K562 (cell line): ENCODE results near the gene CD300LG. TPM values are rescaled to one million over a fixed set of nuclear protein-coding genes. Genes with fewer than 3 reads are reported as not detected.

Experiments used
- ATAC-seq: fragments of 200-7000 bp; cut with Tn5 transposase; 3 replicates; pipeline ENCODE4 v1.9.1; 2020; ENCODE audit warnings: moderate library complexity
- BruUV-seq: library from RNA; stranded (reverse); fragments of 400-500 nt; replicated peaks from 2 replicates; lab custom pipeline; 2021; lab: Mats Ljungman, UMichigan
- CTCF ChIA-PET: fragments of 300-600 bp; formaldehyde crosslinking; extraction: SDS; loops from one replicate; lab custom pipeline; 2021; ENCODE audit warnings: low intra/inter-chr PET ratio; lab: Yijun Ruan, JAX
- POLR2A ChIA-PET: fragments of 300-600, 350-650 bp; sonication (Branson Sonifier 250); formaldehyde crosslinking; extraction: SDS; loops from one replicate; lab custom pipeline; 2021; ENCODE audit warnings: antibody characterized with exemption, inconsistent platforms; lab: Yijun Ruan, JAX
- DNase-seq, 4 experiments: peaks; one replicate each; pipeline versions ENCODE4 v3.0.0 to v3.0.0-alpha.2; 2011 to 2018; ENCODE audit warnings: low spot score in 3 of 4, mixed read lengths in 3 of 4; ENCODE audit errors: extremely low read depth in 1 of 4
- FAIRE-seq: peaks from 2 replicates; lab custom pipeline; 2011; peaks lifted over from hg19 to GRCh38; lab: Jason Lieb, UNC
- H2AFZ ChIP-seq: 2 replicates; pipeline ENCODE4 v1.6.0; 2011; ENCODE audit warnings: low read depth, low read length, control low read depth, inconsistent platforms
- H3K27ac ChIP-seq: fragments of 200-600 bp; 3 replicates; pipeline ENCODE4 v1.8.0; 2011; ENCODE audit warnings: low read depth, mild to moderate bottlenecking, control low read depth, inconsistent platforms, low read length, moderate library complexity, mixed read lengths; ENCODE audit errors: extremely low read depth
- H3K27me3 ChIP-seq, 2 experiments: fragments of 300-600 bp in 1 of 2; 2 replicates in 1 of 2; 3 replicates in 1 of 2; pipeline versions ENCODE4 v1.6.0 to v1.8.0; 2011; ENCODE audit warnings: inconsistent platforms in 2 of 2, low read length in 2 of 2, mild to moderate bottlenecking in 1 of 2, mixed read lengths in 1 of 2, moderate library complexity in 1 of 2; ENCODE audit not compliant: control insufficient read depth in 2 of 2, insufficient read depth in 2 of 2
- H3K36me3 ChIP-seq: fragments of 300-600 bp; 3 replicates; pipeline ENCODE4 v1.8.0; 2011; ENCODE audit warnings: mild to moderate bottlenecking, low read length, inconsistent platforms; ENCODE audit not compliant: control insufficient read depth, insufficient read depth
- H3K4me1 ChIP-seq, 2 experiments: fragments of 200-600 bp in 1 of 2; replicated peaks in 1 of 2; 2 replicates in 1 of 2; 3 replicates in 1 of 2; pipeline versions ENCODE4 v1.5.1 to v1.8.0; 2011; ENCODE audit warnings: inconsistent platforms in 2 of 2, low read length in 2 of 2, mild to moderate bottlenecking in 1 of 2, mixed read lengths in 1 of 2, moderate library complexity in 1 of 2; ENCODE audit not compliant: control insufficient read depth in 2 of 2, insufficient read depth in 2 of 2
- H3K4me2 ChIP-seq: 2 replicates; pipeline ENCODE4 v1.6.1; 2011; ENCODE audit warnings: low read length, control low read depth, inconsistent platforms, mixed read lengths; ENCODE audit not compliant: insufficient read depth
- H3K4me3 ChIP-seq: fragments of 200-600 bp; sonication (generic), shearing (Covaris generic); 2 replicates; pipeline ENCODE4 v1.5.1; 2016; ENCODE audit warnings: control low read depth, inconsistent platforms
- H3K79me2 ChIP-seq: fragments of 200-600 bp; 3 replicates; pipeline ENCODE4 v1.8.0; 2011; ENCODE audit warnings: low read length, inconsistent platforms; ENCODE audit not compliant: control insufficient read depth, insufficient read depth
- H3K9ac ChIP-seq, 2 experiments: 2 replicates each; pipeline versions ENCODE4 v1.6.0 to v1.6.1; 2011; ENCODE audit warnings: low read depth in 2 of 2, low read length in 2 of 2, control low read depth in 1 of 2, inconsistent platforms in 1 of 2, mild to moderate bottlenecking in 1 of 2, mixed read lengths in 1 of 2; ENCODE audit not compliant: insufficient read depth in 1 of 2
- H3K9me1 ChIP-seq: one replicate; pipeline ENCODE4 v1.6.0; 2011; ENCODE audit warnings: inconsistent platforms, mild to moderate bottlenecking, low read length, moderate library complexity; ENCODE audit not compliant: control insufficient read depth, insufficient read depth
- H3K9me3 ChIP-seq: replicated peaks from 2 replicates; pipeline ENCODE4 v1.5.1; 2011; ENCODE audit warnings: low read depth, low read length, inconsistent platforms; ENCODE audit not compliant: control insufficient read depth, insufficient read depth
- H4K20me1 ChIP-seq: replicated peaks from 2 replicates; pipeline ENCODE4 v1.6.1; 2011; ENCODE audit warnings: low read length, inconsistent platforms, mixed read lengths; ENCODE audit not compliant: control insufficient read depth, insufficient read depth
- CEBPB ChIP-seq: fragments of 450-650 bp; IDR thresholded peaks from 2 replicates; pipeline ENCODE4 v1.6.1; 2016; ENCODE audit warnings: missing genetic modification characterization, missing compliant biosample characterization
- NFIC ChIP-seq: fragments of 450-650 bp; IDR thresholded peaks from 2 replicates; pipeline ENCODE4 v1.6.1; 2017; ENCODE audit warnings: mild to moderate bottlenecking, inconsistent platforms
- RFX7 ChIP-seq: fragments of 250-450 bp; sonication (Bioruptor Pico); IDR thresholded peaks from 2 replicates; pipeline ENCODE4 v1.5.1; 2021; ENCODE audit warnings: mild to moderate bottlenecking
- SNIP1 ChIP-seq: fragments of 450-650 bp; IDR thresholded peaks from 2 replicates; pipeline ENCODE4 v1.7.1; 2017; ENCODE audit warnings: low read depth, mild to moderate bottlenecking
- SRSF9 ChIP-seq: fragments of 200-400 bp; formaldehyde crosslinking; IDR thresholded peaks from 2 replicates; pipeline ENCODE4 v1.6.1; 2017; ENCODE audit warnings: low read depth, low read length, borderline replicate concordance
- WGBS: fragments of 100-300 bp; shearing (Covaris generic); methylation state at CpG from one replicate; pipeline ENCODE4 v1.1.6; 2016; ENCODE audit warnings: low coverage, mixed read lengths; ENCODE audit not compliant: insufficient coverage; ENCODE audit errors: missing lambda C conversion rate; 5-methylcytosine and 5-hydroxymethylcytosine counted together
- in situ Hi-C: fragments of 300-500 bp; cut with MboI; formaldehyde crosslinking; loops from 4 replicates; pipeline ENCODE4 v1.15.0; 2018; ENCODE audit warnings: inconsistent platforms, mixed read lengths
- intact Hi-C: fragments of 100-400 bp; cut with micrococcal nuclease; formaldehyde crosslinking; loops from 2 replicates; pipeline ENCODE4 v1.14.2; 2022
- polyA plus RNA-seq, 8 experiments: library from polyadenylated mRNA; depleted of rRNA in 4 of 8; stranded (reverse) in 5 of 8; unstranded in 3 of 8; fragments of >200 nt; fragmentation: Nextera tagmentation in 2 of 8; fragmentation: Illumina TruSeq in 1 of 8; extraction: Ambion mirVana in 2 of 8; extraction: Trizol in 1 of 8; gene quantifications; 2 replicates each; pipeline versions ENCODE4 v1.2.1 to v1.2.3, GENCODE V29; 2011 to 2014; ENCODE audit warnings: inconsistent platforms in 1 of 8, missing spikeins in 1 of 8
- total RNA-seq, 7 experiments: library from RNA; depleted of rRNA in 6 of 7; stranded (reverse); fragments of >200 nt in 6 of 7; fragmentation: Illumina TruSeq in 2 of 7; extraction: Trizol in 2 of 7; gene quantifications; 2 replicates each; pipeline versions ENCODE4 v1.2.1 to v1.2.3, GENCODE V29; 2011 to 2021; ENCODE audit warnings: low replicate concordance in 1 of 7
- TF ChIP-seq, protein P1 (sequence below): fragments of 450-650 bp; formaldehyde crosslinking; IDR thresholded peaks from 2 replicates; pipeline ENCODE4 v1.4.0; 2020; ENCODE audit warnings: mild to moderate bottlenecking, moderate library complexity

Gene CD300LG
- total and polyA plus RNA-seq, 9 of the 15 experiments (the other 6 are each of a cell fraction or from before 2014, with no cell fraction given): not detected

DNA sequence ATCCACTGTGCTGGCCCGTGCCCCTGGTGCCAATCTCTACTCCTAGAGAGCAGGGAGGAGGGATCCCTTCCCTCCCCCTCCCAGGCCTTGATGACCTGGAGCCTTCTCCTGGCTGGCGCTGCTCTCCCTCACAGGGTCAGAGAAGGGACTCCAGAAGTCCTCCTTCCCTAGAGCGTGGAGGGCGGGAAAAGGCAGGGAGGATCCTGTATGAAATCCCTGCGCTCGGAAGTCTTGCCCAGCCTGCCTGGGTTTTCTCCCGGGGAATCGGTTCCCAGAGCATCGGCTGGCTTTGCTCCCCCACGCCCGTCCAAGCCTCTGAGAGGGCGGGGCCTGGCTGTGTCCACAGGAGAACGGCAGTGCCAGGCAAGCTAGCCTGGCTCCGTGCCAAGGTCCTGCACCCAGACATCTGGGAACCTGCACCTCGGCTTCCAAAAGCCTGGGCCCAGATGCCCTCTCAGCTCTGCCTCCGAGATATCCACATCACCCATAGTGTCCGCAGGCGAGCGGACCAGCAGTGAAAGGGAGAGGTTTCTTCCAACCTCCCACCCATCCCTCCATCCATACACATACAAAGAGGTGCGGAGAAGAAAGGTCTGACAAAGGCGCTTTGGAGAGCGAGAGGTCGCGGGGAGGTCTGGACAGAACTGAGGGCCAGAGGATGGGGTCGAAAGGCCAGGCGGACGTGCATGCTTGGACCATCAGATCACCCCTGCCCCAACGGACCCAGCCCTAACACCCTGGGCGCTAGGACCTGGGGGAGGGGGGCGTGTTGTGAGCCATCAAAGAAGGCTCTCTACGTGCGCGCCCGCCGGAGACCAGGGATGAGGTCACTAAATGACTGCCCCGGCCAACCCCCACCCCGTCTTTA, 59.2 kb downstream of the CD300LG start (continued):
- TF ChIP-seq SNIP1 (0 out of 2 replicates have a peak, but pooled peaks have one; percentile 58), SRSF9 (no peak), NFIC (peak; percentile 93)
- TF ChIP-seq, protein P1, sequence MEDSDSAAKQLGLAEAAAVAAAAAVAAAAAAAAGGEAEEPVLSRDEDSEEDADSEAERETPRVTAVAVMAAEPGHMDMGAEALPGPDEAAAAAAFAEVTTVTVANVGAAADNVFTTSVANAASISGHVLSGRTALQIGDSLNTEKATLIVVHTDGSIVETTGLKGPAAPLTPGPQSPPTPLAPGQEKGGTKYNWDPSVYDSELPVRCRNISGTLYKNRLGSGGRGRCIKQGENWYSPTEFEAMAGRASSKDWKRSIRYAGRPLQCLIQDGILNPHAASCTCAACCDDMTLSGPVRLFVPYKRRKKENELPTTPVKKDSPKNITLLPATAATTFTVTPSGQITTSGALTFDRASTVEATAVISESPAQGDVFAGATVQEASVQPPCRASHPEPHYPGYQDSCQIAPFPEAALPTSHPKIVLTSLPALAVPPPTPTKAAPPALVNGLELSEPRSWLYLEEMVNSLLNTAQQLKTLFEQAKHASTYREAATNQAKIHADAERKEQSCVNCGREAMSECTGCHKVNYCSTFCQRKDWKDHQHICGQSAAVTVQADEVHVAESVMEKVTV (CRISPR knock-in tag): no peak

DNA sequence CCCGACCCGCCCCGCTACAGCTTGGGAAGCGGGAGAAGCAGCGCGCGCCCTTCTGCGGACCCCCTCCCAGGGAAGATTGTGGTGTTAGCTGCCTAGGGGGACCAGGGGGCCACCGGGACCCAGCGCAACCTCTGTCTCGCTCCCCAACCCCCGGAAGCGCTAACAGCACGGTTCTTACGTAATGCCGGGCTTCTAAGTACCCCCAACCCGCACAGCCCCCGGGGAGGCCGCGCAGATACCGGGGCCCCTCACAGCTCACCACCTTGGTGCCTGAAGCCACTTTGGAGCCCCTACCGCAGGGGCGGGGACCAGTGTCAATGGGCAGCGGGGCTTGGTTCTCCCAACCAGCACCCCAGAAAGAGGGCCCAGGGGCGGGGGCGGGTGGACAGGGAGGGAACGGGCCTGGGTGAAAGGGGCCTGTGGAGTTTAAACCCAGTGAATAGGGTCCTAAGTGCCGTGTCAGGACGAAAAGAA, 60.0 kb downstream of the CD300LG start:
- peak in 1 of 4 experiments; percentile 23 for DNase-seq
- H3K9me1 ChIP-seq: no peaks in the 10 kb centered on the region
- WGBS: 11% methylated on average over 25 of the region's 29 CpGs
- H3K9me3 ChIP-seq: no peaks in the 10 kb centered on the region
- peak overlapping the region; percentile 74 for H3K4me2 ChIP-seq
- H2AFZ ChIP-seq: peak overlapping the region; percentile 88; the same call in 1 of the 2 replicates
- in situ Hi-C loops: no loop called here
- ChIA-PET POLR2A (interaction anchor here (0.6 kb wide), 2 partner anchors 15 to 240 kb away, joined by 3 read pairs; no protein-coding TSS in a partner anchor), CTCF (no interaction called here)
- no peaks in the 10 kb centered on the region for H3K36me3 ChIP-seq
- peak overlapping the region in 1 of 2 experiments; percentile 68; a peak in 2 of 4 replicates for H3K9ac ChIP-seq
- H3K27ac ChIP-seq: no peak overlapping the region
- H4K20me1 ChIP-seq: peaks cover 6% of the 10 kb centered on the region; the same call in 1 of the 2 replicates
- no peak for FAIRE-seq
- TF ChIP-seq RFX7 (CRISPR knock-in tag) (no peak), CEBPB (tag) (peak; percentile 44)
- H3K4me1 ChIP-seq: peaks cover 0 to 23% of the 10 kb centered on the region in 2 experiments; a peak in 3 of 5 replicates
- no peaks in the 10 kb centered on the region for H3K79me2 ChIP-seq
- no peak for ATAC-seq
- peaks cover 27 to 54% of the 10 kb centered on the region in 2 experiments for H3K27me3 ChIP-seq
- H3K4me3 ChIP-seq: peak overlapping the region; percentile 8; the same call in 1 of the 2 replicates
- intact Hi-C loops: no loop called here
- BruUV-seq: no TSS peak
